Vagina (tissue), 2 donors: Measurements from ENCODE around the gene GRIK5. TPM values are rescaled to one million over a fixed set of nuclear protein-coding genes. Genes with fewer than 3 reads are reported as not detected.
"Not testable (repeated sequence)": the region's sequence is repeated elsewhere in the genome, so short reads cannot be mapped to it uniquely, and the experiment has no call there.

Experiments
- DNase-seq, 2 donors: peaks; one replicate each; pipeline ENCODE4 v3.0.0-alpha.2; 2017; ENCODE audit errors: extremely low spot score in 2 of 2
- H3K27ac ChIP-seq: fragments of 200-600 bp; sonication (generic); one replicate; pipeline ENCODE4 v1.5.1; 2019
- H3K27me3 ChIP-seq: fragments of 200-600 bp; sonication (generic); one replicate; pipeline ENCODE4 v1.5.1; 2019
- H3K36me3 ChIP-seq, 2 donors: fragments of 200-600 bp; sonication (generic); one replicate each; pipeline ENCODE4 v1.5.1; 2017 to 2019
- H3K4me1 ChIP-seq: fragments of 200-600 bp; sonication (generic); one replicate; pipeline ENCODE4 v1.5.1; 2019
- H3K4me3 ChIP-seq, 2 donors: fragments of 200-600 bp; sonication (generic); 1 replicate in 1 of 2; 2 replicates in 1 of 2; pipeline ENCODE4 v1.5.1; 2016 to 2019
- H3K9me3 ChIP-seq: fragments of 200-600 bp; sonication (generic); one replicate; pipeline ENCODE4 v1.5.1; 2019
- CTCF ChIP-seq, 3 experiments: fragments of 450-650 bp in 2 of 3; fragments of 200-600 bp in 1 of 3; sonication (generic) in 1 of 3; IDR thresholded peaks; one replicate each; pipeline ENCODE4 v1.5.1; 2017 to 2019; ENCODE audit warnings: antibody characterized with exemption in 3 of 3, mild to moderate bottlenecking in 2 of 3, moderate library complexity in 2 of 3
- POLR2A ChIP-seq, 2 donors: fragments of 450-650 bp; IDR thresholded peaks; one replicate each; pipeline ENCODE4 v1.6.1; 2017; ENCODE audit warnings: antibody characterized with exemption in 2 of 2, mild to moderate bottlenecking in 2 of 2, moderate library complexity in 2 of 2
- POLR2AphosphoS5 ChIP-seq, 2 donors: sonication (generic); formaldehyde crosslinking; IDR thresholded peaks; one replicate each; pipeline ENCODE4 v1.9.0; 2017; ENCODE audit warnings: antibody characterized with exemption in 2 of 2, mild to moderate bottlenecking in 2 of 2, low read depth in 1 of 2; ENCODE audit not compliant: insufficient read depth in 1 of 2
- intact Hi-C: fragments of 100-400 bp; cut with DNase I; formaldehyde crosslinking; loops from one replicate; pipeline ENCODE4 v1.15.1; 2023
- total RNA-seq: library from RNA; depleted of rRNA; stranded (reverse); fragments of >200 nt; gene quantifications from one replicate; pipeline ENCODE4 v1.2.3, GENCODE V29; 2016

The GRIK5 gene
- total RNA-seq, 1 donor from 2014 or later: 2.5 TPM

- DNase-seq: no peak
- TF ChIP-seq POLR2AphosphoS5 (IDR thresholded peaks at IDR 0.05; ENCODE audit: insufficient read depth in 1 of 2, low read depth in 1 of 2): no peak
- no peak for TF ChIP-seq POLR2A (IDR thresholded peaks at IDR 0.05)
- TF ChIP-seq CTCF (IDR thresholded peaks at IDR 0.05): no peak
- intact Hi-C loops: no loop called here
- Histone ChIP-seq H3K36me3 (no peaks in the 10 kb centered on the region), H3K27ac (no peak overlapping the region), H3K27me3 (no peaks in the 10 kb centered on the region), H3K9me3 (no peaks in the 10 kb centered on the region), H3K4me3 (no peak overlapping the region), H3K4me1 (peaks cover 5% of the 10 kb centered on the region)
Observed at GRCh38 chr19:42110658-42111057, 40.7 kb upstream of the GRIK5 start.

- DNase-seq: no peak
- TF ChIP-seq POLR2AphosphoS5 (IDR thresholded peaks at IDR 0.05; ENCODE audit: insufficient read depth in 1 of 2, low read depth in 1 of 2) (no peak), POLR2A (IDR thresholded peaks at IDR 0.05) (no peak), CTCF (IDR thresholded peaks at IDR 0.05) (no peak)
- Histone ChIP-seq H3K4me1 (peaks cover 5% of the 10 kb centered on the region), H3K27ac (no peak overlapping the region), H3K4me3 (no peak overlapping the region), H3K36me3 (no peaks in the 10 kb centered on the region), H3K27me3 (no peaks in the 10 kb centered on the region), H3K9me3 (no peaks in the 10 kb centered on the region)
- intact Hi-C loops: no loop called here
Observed at GRCh38 chr19:42109896-42110295, 39.9 kb upstream of the GRIK5 start.

GRCh38 chr19:42108527-42109389 is 38.8 kb upstream of the GRIK5 start:
- intact Hi-C loops: no loop called here
- Histone ChIP-seq H3K27ac (no peak overlapping the region), H3K9me3 (no peaks in the 10 kb centered on the region), H3K36me3 (no peaks in the 10 kb centered on the region), H3K27me3 (no peaks in the 10 kb centered on the region), H3K4me1 (peaks cover 3% of the 10 kb centered on the region), H3K4me3 (no peak overlapping the region)
- peak; percentile 60 to 95 (median 79) for TF ChIP-seq CTCF (IDR thresholded peaks at IDR 0.05)
- no peak for TF ChIP-seq POLR2A (IDR thresholded peaks at IDR 0.05)
- DNase-seq: no peak

- DNase-seq: no peak
- Histone ChIP-seq H3K36me3 (no peaks in the 10 kb centered on the region), H3K4me1 (no peaks in the 10 kb centered on the region), H3K4me3 (no peak overlapping the region), H3K27ac (no peak overlapping the region), H3K27me3 (no peaks in the 10 kb centered on the region), H3K9me3 (no peaks in the 10 kb centered on the region)
- intact Hi-C loops: loop anchor here (1.0 kb wide), 1 partner anchor 21 kb away; no protein-coding TSS in a partner anchor
- TF ChIP-seq POLR2AphosphoS5 (IDR thresholded peaks at IDR 0.05; ENCODE audit: insufficient read depth in 1 of 2, low read depth in 1 of 2) (no peak), POLR2A (IDR thresholded peaks at IDR 0.05) (no peak), CTCF (IDR thresholded peaks at IDR 0.05) (no peak)
Observed at GRCh38 chr19:42105368-42105767, 35.4 kb upstream of the GRIK5 start.

- intact Hi-C loops: no loop called here
- TF ChIP-seq POLR2A (IDR thresholded peaks at IDR 0.05) (no peak), POLR2AphosphoS5 (IDR thresholded peaks at IDR 0.05; ENCODE audit: insufficient read depth in 1 of 2, low read depth in 1 of 2) (no peak), CTCF (IDR thresholded peaks at IDR 0.05) (no peak)
- no peak for DNase-seq
Observed at GRCh38 chr19:42102877-42103276, 32.9 kb upstream of the GRIK5 start.

GRCh38 chr19:42100241-42100640 is 30.2 kb upstream of the GRIK5 start:
- DNase-seq, intact Hi-C loops, H3K9me3 ChIP-seq: not testable (repeated sequence)

More at GRCh38 chr19:42102877-42103276, 32.9 kb upstream of the GRIK5 start:
- Histone ChIP-seq H3K27me3 (no peaks in the 10 kb centered on the region), H3K9me3 (no peaks in the 10 kb centered on the region), H3K4me3 (no peak overlapping the region), H3K27ac (no peak overlapping the region), H3K36me3 (no peaks in the 10 kb centered on the region), H3K4me1 (no peaks in the 10 kb centered on the region)

More at GRCh38 chr19:42100241-42100640, 30.2 kb upstream of the GRIK5 start:
- H3K4me1 ChIP-seq, H3K27me3 ChIP-seq, H3K27ac ChIP-seq, H3K36me3 ChIP-seq, H3K4me3 ChIP-seq: not testable (repeated sequence)
